Stimulated activated CD8-positive, alpha-beta memory T cell treated with anti-CD3 and anti-CD28 coated beads, Interleukin-2, amount 100 ng/mL, for 1 hour (primary cell): ENCODE data around the gene RNASET2.
"Not testable (repeated sequence)": the region's sequence is repeated elsewhere in the genome, so short reads cannot be mapped to it uniquely, and the experiment has no call there.

Experiments used
- DNase-seq, 2 donors: peaks; one replicate each; pipeline ENCODE4 v3.0.0-alpha.2; 2020; ENCODE audit warnings: low read depth in 2 of 2

Gene RNASET2

DNA sequence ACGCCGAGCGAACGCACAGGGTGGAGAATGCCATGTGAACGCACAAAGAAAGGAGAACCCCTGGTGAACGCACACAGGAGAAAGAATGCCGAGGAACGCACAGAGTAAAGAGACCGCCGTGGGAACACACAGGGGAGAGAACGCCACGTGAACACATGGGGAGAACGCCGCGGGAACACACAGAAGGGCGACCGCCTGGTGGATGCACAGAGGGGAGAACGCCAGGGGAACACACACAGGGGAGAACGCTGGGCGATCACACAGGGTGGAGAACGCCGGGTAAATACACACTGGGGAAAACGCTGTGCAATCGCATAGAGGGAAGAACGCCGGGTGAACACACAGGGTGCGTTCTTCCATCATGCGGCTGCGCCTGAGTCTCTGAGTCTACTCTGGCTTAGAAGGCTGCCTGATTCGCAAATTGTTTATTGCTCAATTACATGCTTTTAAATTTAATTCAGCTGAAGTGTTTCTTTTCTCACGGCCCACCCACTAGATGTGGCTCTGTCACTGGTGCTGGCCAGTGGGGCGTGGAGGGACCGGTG, 54.1 kb downstream of the RNASET2 start:
- DNase-seq: no peak

DNA sequence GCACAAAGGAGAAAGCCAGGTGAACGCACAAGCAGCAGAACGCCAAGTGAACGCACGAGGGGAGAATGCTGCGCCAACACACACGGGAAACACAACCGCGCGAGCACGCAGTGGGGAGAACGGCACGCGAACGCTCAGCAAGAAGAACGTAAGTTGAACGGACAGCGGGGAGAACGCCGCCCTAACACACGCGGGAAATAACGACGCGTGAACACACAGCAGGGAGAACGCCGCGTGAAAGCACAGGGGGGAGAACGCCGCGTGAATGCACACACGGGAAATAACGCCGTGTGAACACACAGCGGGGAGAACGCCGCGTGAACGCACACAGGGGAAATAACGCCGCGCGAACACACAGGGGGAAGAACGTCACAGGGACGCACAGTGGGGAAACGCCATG, 54.7 kb downstream of the RNASET2 start:
- DNase-seq: no peak

DNA sequence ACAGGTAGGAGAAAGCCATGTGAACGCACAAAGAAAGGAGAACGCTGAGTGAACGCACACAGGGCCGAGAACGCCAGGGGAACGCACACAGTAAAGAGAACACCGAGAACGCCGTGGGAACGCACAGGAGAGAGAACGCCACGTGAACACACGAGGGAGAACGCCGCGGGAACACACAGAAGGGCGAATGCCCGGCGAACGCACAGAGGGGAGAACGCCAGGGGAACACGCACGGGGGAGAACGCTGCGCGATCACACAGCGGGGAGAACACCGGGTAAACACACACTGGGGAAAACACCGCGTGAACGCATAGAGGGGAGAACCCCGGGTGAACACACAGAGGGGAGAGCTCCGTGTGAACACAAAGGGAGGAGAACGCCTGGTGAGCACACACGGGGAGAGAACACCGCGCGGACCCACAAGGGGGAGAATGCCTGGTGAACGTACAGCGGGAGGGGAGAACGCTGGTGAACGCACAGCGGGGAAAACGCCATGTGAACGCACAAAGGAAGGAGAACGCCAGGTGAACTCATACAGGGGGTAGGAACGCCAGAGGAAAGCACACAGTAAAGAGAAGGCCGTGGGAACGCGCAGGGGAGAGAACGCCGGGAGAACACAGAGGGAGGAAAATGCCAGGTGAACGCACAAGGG, 55.3 kb downstream of the RNASET2 start:
- no peak for DNase-seq

DNA sequence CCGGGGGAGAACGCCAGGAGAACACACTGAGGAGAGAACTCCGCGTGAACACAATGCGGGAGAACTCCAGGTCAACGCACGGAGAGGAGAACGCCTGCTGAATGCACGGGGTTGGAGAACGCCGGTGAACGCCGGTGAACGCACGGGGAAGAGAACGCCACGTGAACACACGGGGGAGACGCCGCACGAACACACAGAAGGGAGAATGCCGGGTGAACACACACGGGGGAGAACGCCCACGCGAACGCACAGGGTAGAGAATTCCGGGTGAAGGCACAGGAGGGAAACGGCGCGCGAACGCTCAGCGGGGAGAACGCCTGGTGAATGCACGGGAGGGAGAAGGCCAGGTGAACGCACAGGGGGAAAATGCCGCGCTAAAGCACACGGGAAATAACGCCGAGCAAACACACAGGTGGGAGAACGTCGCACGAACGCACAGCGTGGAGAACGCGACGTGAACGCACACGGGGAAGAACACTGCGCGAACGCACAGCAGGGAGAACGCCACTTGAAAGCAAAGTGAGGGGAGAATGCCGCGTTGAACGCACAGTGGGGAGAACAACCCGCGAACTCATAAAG, 56.1 kb downstream of the RNASET2 start:
- DNase-seq: no peak

DNA sequence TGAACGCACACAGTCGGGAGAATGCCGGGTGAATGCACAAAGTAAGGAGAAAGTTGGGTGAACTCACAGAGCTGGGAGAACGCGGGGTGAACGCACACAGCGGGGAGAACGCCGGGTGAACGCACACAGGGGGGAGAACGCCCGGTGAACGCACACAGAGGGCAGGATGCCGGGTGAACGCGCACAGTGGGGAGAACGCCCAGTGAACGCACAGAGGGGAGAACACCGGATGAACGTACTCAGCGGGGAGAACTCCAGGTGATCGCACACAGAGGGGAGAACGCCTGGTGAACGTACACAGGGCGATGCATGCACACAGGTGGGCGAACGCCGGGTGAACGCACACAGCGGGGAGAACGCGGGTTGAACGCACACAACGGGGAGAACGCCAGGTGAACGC, 57.4 kb downstream of the RNASET2 start:
- no peak for DNase-seq

DNA sequence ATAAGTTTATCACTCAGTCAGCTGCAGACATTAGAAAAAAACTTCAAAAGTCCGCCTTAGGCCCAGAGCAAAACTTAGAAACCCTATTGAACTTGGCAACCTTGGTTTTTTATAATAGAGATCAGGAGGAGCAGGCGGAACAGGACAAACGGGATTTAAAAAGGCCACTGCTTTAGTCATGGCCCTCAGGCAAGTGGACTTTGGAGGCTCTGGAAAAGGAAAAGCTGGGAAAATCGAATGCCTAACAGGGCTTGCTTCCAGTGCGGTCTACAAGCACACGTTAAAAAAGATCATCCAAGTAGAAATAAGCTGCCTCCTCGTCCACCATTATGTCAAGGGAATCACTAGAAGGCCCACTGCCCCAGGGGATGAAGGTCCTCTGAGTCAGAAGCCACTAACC, 61.7 kb downstream of the RNASET2 start:
- not testable (repeated sequence) for DNase-seq

DNA sequence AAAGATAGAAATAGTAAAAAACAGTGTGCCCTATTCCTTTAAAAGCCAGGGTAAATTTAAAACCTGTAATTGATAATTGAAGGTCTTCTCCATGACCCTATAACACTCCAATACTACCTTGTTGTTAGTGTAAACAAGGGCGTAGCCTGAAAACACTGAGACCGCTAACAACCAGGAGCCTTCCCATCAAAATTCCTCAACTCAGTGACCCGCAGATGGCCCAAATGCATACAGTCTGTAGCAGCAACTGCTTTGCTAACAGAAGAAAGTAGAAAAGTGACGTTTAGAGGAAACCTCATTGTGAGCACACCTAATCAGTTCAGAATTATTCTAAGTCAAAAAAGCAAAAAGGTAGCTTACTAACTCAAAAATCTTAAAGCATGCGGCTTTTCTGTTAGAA, 63.9 kb downstream of the RNASET2 start:
- not testable (repeated sequence) for DNase-seq

DNA sequence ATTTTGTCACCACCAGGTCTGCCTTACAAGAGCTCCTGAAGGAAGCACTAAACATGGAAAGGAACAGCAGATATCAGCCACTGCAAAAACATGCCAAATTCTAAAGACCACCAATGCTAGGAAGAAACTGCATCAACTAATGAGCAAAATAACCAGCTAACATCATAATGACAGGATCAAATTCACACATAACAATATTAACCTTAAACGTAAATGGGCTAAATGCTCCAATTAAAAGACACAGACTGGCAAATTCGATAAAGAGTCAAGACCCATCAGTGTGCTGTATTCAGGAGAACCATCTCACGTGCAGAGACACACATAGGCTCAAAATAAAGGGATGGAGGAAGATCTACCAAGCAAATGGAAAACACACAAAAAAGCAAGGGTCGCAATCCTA, 69.6 kb downstream of the RNASET2 start:
- DNase-seq: not testable (repeated sequence)

DNA sequence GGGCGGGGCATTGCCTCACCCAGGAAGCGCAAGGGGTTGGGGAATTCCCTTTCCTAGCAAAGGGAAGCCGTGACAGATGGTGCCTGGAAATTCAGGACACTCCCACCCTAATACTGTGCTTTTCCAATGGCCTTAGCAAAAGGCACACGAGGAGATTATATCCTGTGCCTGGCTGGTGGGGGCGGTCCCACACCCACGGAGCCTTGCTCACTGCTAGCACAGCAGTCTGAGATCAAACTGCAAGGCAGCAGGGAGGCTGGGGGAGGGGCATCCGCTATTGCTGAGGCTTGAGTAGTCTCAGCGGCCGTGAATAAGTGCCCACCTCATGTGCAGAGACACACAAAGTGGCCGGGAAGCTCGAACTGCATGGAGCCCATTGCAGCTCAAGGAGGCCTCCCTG, 71.4 kb downstream of the RNASET2 start:
- DNase-seq: not testable (repeated sequence)

DNA sequence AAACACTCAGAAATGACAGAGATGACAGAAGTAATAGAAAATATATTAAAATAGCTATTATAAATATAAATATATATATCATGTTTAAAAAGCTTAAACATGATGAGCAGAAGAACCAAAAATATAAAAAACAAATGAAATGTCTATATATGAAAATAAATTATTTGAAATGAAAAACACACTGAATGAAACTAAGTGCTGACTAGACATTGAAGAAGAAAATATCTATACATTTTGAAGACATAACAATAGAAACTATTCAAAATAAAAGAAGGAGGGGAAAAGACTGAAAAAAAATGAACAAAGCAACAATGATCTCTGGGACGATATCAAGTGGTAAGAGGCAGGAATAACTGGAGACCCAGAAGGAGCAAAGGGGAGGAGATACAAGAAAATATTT, 76.8 kb downstream of the RNASET2 start:
- no peak for DNase-seq
